Activated naive CD4-positive, alpha-beta T cell treated with anti-CD3 and anti-CD28 coated beads for 36 hours (primary cell): ENCODE measurements around the gene ALG11. TPM values are rescaled to one million over a fixed set of nuclear protein-coding genes. Genes with fewer than 3 reads are reported as not detected.
A peak's percentile ranks its signal among the peaks of the same experiment; 100 is the strongest.

Experiments used
- CTCF ChIA-PET: fragments of 350-600 bp; sonication (Branson Sonifier 250); formaldehyde crosslinking; loops from one replicate; lab custom pipeline; 2021; ENCODE audit warnings: antibody characterized with exemption; lab: Charles Lee
- DNase-seq: peaks from one replicate; pipeline ENCODE4 v3.0.0-alpha.2; 2020
- H3K27ac Mint-ChIP-seq: one replicate; pipeline ENCODE4 v1.8.0; 2021; ENCODE audit warnings: mild to moderate bottlenecking, mixed read lengths
- H3K27me3 Mint-ChIP-seq: one replicate; pipeline ENCODE4 v1.8.0; 2021; ENCODE audit warnings: low read depth, mixed read lengths
- H3K36me3 Mint-ChIP-seq: one replicate; pipeline ENCODE4 v1.8.0; 2021; ENCODE audit warnings: low read depth, mixed read lengths
- H3K4me1 Mint-ChIP-seq: one replicate; pipeline ENCODE4 v1.8.0; 2021; ENCODE audit warnings: low read depth, mixed read lengths
- H3K4me3 Mint-ChIP-seq: one replicate; pipeline ENCODE4 v1.8.0; 2021; ENCODE audit warnings: mild to moderate bottlenecking, moderate library complexity, mixed read lengths
- H3K9me3 Mint-ChIP-seq: one replicate; pipeline ENCODE4 v1.8.0; 2021; ENCODE audit warnings: mixed read lengths
- intact Hi-C: fragments of 100-400 bp; cut with micrococcal nuclease; formaldehyde crosslinking; loops from one replicate; pipeline ENCODE4 v1.15.1; 2023
- total RNA-seq, 2 experiments: library from RNA; stranded (reverse); gene quantifications; one replicate each; pipeline ENCODE4 v1.2.3, GENCODE V29; 2021

ALG11 gene
- total RNA-seq, 2 experiments from 2014 or later: 12.6 to 15.6 TPM

DNA sequence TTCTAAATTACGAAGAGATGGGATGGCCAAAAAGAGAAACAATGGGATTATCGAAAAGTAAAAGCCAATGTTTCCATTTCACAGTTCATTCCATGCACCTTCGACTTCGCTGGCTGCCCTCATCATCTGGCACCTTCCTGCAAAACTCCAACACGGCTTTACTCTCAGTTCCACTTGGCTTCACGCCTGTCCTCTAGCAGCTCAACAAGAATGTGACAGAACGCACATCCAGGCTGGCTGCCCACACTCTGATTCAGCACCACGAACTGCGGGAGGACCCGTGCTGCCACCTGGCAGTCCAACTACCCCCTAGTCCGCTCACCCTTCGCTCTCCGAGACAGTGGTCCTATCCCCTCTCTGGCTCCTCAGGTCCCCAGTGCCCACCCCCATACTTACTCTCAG lies 12.7 kb upstream of the ALG11 start:
- no peak for DNase-seq
- no peaks in the 10 kb centered on the region for H3K4me1 Mint-ChIP-seq
- H3K27ac Mint-ChIP-seq: no peak overlapping the region
- no peak overlapping the region for H3K4me3 Mint-ChIP-seq
- H3K27me3 Mint-ChIP-seq: no peaks in the 10 kb centered on the region
- H3K36me3 Mint-ChIP-seq: no peaks in the 10 kb centered on the region
- intact Hi-C loops: no loop called here
- CTCF ChIA-PET: interaction anchor here (1.0 to 8.1 kb wide), 5 partner anchors 8 to 128 kb away, joined by 3 to 55 read pairs (median 9); partner anchors contain the start of gene NEK5
- H3K9me3 Mint-ChIP-seq: no peaks in the 10 kb centered on the region

DNA sequence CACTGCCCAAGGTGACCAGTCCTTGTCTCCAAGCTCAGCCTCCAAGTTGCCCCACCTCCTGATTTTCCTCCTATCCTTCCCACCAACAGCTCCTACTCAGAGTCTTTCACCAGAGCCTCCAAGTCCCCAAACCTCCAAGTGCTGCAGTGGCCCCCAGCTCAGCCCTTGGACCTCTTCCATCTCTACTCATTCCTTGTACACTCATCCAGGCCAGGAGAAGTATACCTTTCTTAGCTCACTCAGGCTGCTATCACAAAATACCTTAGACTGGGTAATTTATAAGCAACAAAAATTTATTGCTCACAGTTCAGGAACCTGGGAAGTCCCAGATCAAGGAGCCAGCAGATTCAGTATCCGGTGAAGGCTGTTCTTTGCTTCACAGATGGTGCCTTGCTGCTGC lies 12.3 kb upstream of the ALG11 start:
- intact Hi-C loops: no loop called here
- DNase-seq: no peak
- no peaks in the 10 kb centered on the region for H3K4me1 Mint-ChIP-seq
- no peak overlapping the region for H3K4me3 Mint-ChIP-seq
- no peaks in the 10 kb centered on the region for H3K36me3 Mint-ChIP-seq
- CTCF ChIA-PET: interaction anchor here (1.0 to 8.1 kb wide), 5 partner anchors 8 to 127 kb away, joined by 3 to 55 read pairs (median 9); partner anchors contain the start of gene NEK5
- H3K9me3 Mint-ChIP-seq: no peaks in the 10 kb centered on the region
- no peak overlapping the region for H3K27ac Mint-ChIP-seq
- no peaks in the 10 kb centered on the region for H3K27me3 Mint-ChIP-seq

DNA sequence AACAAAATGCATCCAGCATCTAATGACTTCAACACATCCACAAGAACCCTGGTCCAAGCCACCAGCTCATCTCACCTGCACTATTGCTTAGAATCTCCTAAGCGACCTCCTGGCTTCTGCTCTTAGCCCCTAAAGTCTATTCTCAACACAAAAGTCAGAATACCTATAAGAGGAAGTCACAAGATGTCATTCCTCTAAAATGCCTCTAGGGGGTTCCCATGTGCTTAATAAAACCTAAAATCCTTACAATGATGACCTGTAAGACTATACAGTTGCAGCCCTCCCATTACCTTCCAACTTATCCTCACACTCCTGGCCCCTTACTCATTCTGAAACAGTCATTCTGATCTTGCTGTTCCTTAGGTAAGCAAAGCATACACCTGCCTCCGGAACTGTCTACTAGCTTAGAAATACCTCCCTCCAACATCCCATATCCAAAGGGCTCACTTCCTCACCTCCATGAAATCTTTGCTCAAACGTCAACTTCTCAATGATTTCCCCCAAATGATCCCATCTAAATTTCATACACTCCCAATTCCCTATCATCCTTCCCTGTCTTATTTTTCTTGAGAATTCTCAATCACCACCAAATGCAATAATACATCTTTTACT lies 11.0 kb upstream of the ALG11 start:
- CTCF ChIA-PET: interaction anchor here (0.6 to 8.1 kb wide), 9 partner anchors 9 to 343 kb away, joined by 3 to 55 read pairs (median 6); partner anchors contain the start of genes ALG11 and NEK5
- no peaks in the 10 kb centered on the region for H3K4me1 Mint-ChIP-seq
- no peaks in the 10 kb centered on the region for H3K9me3 Mint-ChIP-seq
- no peak overlapping the region for H3K27ac Mint-ChIP-seq
- no peaks in the 10 kb centered on the region for H3K36me3 Mint-ChIP-seq
- H3K4me3 Mint-ChIP-seq: no peak overlapping the region
- intact Hi-C loops: loop anchor here (1.0 kb wide), 2 partner anchors 126 to 449 kb away; partner anchors contain the start of gene VPS36
- no peak for DNase-seq
- no peaks in the 10 kb centered on the region for H3K27me3 Mint-ChIP-seq

DNA sequence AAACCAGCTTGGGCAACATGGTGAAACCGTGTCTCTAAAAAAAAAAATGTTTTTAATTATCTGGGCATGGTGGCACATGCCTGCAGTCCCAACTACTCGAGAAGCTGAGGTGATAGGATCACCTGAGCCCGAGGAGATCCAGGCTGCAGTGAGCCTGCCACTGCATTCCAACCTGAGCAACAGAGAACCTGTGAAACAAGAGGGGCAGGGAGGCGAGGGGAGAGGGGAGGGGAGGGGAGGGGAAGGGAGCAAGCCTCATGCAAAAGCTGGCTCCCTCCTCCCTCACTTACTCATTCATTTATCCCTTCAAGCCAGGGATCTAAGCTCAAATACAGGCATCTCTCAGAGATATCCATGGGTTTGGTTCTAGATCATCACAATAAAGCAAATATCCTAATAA lies 9.8 kb upstream of the ALG11 start:
- Mint-ChIP-seq H3K9me3 (no peaks in the 10 kb centered on the region), H3K4me1 (no peaks in the 10 kb centered on the region), H3K27me3 (peaks cover 3% of the 10 kb centered on the region), H3K4me3 (no peak overlapping the region), H3K27ac (no peak overlapping the region), H3K36me3 (no peaks in the 10 kb centered on the region)
- intact Hi-C loops: no loop called here
- CTCF ChIA-PET: interaction anchor here (0.6 to 8.1 kb wide), 5 partner anchors 10 to 124 kb away, joined by 3 to 55 read pairs (median 3); partner anchors contain the start of genes ALG11 and NEK5
- no peak for DNase-seq

DNA sequence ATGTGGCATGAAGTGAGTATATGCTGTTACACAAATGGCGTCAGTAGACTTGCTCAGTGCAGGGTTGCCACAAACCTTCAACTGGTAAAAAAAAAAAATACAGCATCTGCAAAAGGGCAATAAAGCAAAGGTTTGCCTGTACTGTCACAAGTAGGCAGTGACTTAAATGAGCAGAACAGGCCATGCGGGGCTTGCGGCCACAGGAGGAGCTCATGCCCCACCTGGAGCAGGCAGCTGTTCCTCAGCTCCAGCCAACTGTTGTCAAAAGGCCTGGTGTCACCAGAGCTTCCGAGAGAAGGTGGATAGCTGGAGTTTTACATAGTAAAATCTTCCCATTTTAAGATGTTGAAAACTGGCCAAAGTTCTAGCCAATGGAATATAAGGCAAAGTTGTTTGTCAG lies 8.7 kb upstream of the ALG11 start:
- CTCF ChIA-PET: interaction anchor here (0.5 to 8.1 kb wide), 3 partner anchors 63 to 138 kb away, joined by 3 to 55 read pairs (median 4); partner anchors contain the start of gene NEK5
- DNase-seq: no peak
- Mint-ChIP-seq H3K36me3 (no peaks in the 10 kb centered on the region), H3K4me1 (no peaks in the 10 kb centered on the region), H3K9me3 (no peaks in the 10 kb centered on the region), H3K4me3 (no peak overlapping the region), H3K27ac (no peak overlapping the region), H3K27me3 (peaks cover 3% of the 10 kb centered on the region)
- intact Hi-C loops: no loop called here

DNA sequence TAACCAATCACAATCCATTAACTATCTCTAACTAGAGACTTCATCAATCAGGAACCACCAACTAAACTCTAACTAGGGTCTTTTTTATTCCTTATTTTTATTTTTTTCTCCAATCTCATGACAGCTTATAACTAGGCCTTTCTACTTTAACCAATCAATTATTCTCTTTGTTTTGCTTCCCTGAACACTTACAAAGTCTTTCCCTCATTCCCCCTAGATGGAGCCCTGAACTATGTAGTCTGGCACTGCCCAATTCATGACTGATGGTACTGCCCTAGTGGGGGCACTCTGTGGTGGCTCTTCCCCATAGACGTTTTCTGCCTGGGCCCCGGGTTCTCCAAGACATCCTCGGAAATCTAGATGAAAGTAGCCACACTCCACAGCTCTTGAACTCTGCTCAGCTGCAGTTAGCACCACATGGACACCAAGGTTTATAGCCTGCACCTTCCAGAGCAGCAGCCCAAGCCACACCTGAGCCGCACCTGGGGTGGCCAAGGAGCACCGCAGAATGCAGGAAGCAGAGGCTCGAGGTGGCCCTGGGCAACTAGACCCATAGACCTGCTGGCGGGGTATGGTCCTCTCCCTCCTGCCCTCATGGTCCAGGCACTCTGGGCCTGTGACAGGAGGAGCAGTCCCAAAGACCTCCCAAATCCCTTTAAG lies 7.6 kb upstream of the ALG11 start:
- intact Hi-C loops: no loop called here
- CTCF ChIA-PET: interaction anchor here (8.1 kb wide), 1 partner anchor 122 kb away, joined by 55 read pairs; the partner anchor contains the start of gene NEK5
- DNase-seq: no peak
- Mint-ChIP-seq H3K4me3 (no peak overlapping the region), H3K36me3 (no peaks in the 10 kb centered on the region), H3K4me1 (no peaks in the 10 kb centered on the region), H3K27me3 (peaks cover 3% of the 10 kb centered on the region), H3K9me3 (no peaks in the 10 kb centered on the region), H3K27ac (no peak overlapping the region)

DNA sequence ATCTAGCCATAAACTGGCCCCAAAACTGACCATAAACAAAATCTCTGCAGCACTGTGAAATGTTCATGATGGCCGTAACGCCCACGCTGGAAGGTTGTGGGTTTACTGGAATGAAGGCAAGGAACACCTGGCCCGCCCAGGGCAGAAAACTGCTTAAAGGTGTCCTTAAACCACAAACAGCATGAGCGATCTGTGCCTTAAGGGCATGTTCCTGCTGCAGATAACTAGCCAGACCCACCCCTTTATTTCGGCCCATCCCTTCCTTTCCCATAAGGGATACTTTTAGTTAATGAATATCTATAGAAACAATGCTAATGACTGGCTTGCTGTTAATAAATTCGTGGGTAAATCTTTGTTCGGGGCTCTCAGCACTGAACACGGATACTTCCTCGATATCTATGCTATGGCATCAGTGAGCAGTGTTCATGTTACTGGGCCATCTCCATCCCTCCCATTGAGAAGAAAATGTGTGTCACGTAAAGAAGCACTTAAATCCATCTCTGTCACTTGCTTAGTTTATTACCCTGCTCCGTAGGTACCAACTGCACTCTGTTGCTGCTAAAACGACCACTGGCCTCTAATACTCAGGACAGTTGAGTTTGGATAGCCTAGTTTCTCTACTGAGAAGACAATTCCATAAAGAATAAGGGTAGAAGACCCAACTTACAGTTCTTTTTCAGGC lies 6.2 kb upstream of the ALG11 start:
- Mint-ChIP-seq H3K4me1 (peaks cover 4% of the 10 kb centered on the region), H3K27ac (no peak overlapping the region), H3K4me3 (no peak overlapping the region), H3K27me3 (peaks cover 9% of the 10 kb centered on the region), H3K36me3 (no peaks in the 10 kb centered on the region), H3K9me3 (no peaks in the 10 kb centered on the region)
- CTCF ChIA-PET: no interaction called here
- no peak for DNase-seq
- intact Hi-C loops: no loop called here

DNA sequence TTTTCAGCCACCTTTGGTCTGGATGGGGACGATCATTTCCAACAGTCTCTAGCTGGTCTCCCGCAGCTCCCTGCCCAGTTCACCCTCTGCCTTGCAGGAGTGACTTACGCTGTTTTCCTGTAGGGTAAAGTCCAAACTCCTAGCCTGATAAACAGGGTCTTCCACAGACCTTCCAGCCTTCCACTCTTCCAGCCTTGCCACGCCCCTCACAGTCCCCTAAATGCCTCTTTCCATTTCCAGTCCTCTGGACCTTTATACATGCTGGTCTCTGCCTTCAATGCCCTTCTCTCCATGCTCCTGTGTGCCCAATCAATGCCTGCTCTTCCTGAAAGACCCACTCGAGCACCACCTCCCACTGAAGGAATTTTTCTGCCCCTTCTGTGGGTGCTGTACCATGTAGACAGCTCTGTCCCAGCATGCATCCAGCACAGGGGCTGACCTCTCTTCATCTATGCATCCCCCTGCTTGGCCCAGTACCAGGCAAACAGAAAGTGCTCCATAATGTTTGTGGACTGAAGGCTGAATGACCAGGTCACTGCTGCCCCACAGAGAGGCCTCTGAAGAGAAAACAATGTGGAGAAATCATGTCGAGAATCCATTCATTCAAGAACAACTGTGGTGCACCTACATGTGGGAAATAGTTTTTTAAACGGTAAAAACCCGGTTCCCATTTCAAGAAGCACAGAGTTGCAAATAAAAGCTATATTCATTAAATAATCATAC lies 5.5 kb upstream of the ALG11 start:
- no peaks in the 10 kb centered on the region for H3K36me3 Mint-ChIP-seq
- H3K4me1 Mint-ChIP-seq: peaks cover 5% of the 10 kb centered on the region
- no peak overlapping the region for H3K27ac Mint-ChIP-seq
- no peak overlapping the region for H3K4me3 Mint-ChIP-seq
- CTCF ChIA-PET: interaction anchor here (0.7 kb wide), 1 partner anchor 132 kb away, joined by 3 read pairs; no protein-coding TSS in a partner anchor
- peaks cover 13% of the 10 kb centered on the region for H3K27me3 Mint-ChIP-seq
- DNase-seq: no peak
- intact Hi-C loops: no loop called here
- H3K9me3 Mint-ChIP-seq: no peaks in the 10 kb centered on the region

DNA sequence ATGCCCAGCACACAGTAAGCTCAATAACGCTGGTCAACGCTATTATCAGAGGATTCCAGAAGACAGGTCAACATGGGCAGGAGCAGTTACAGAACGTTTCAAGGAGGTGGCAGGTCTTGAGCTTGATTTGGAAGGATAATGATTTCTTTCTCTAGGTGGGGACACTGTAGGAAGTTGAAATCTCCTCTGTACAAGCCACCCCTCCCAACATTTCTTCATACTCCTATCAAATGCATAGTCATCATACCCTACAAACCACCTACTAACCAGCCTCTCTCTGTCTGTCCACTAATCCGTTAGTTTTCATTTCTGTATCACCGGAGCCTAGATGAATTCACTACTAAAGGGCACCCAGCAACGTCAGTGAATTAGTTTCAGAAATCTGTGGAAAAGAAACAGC lies 2.3 kb upstream of the ALG11 start:
- no peaks in the 10 kb centered on the region for H3K36me3 Mint-ChIP-seq
- H3K27me3 Mint-ChIP-seq: peaks cover 13% of the 10 kb centered on the region
- CTCF ChIA-PET: interaction anchor here (1.7 kb wide), 1 partner anchor 114 kb away, joined by 4 read pairs; no protein-coding TSS in a partner anchor
- H3K9me3 Mint-ChIP-seq: no peaks in the 10 kb centered on the region
- intact Hi-C loops: loop anchor here (5.0 kb wide), 2 partner anchors 113 to 642 kb away; partner anchors contain the start of gene SUGT1
- DNase-seq: no peak
- H3K4me3 Mint-ChIP-seq: no peak overlapping the region
- H3K27ac Mint-ChIP-seq: no peak overlapping the region
- H3K4me1 Mint-ChIP-seq: peaks cover 5% of the 10 kb centered on the region

DNA sequence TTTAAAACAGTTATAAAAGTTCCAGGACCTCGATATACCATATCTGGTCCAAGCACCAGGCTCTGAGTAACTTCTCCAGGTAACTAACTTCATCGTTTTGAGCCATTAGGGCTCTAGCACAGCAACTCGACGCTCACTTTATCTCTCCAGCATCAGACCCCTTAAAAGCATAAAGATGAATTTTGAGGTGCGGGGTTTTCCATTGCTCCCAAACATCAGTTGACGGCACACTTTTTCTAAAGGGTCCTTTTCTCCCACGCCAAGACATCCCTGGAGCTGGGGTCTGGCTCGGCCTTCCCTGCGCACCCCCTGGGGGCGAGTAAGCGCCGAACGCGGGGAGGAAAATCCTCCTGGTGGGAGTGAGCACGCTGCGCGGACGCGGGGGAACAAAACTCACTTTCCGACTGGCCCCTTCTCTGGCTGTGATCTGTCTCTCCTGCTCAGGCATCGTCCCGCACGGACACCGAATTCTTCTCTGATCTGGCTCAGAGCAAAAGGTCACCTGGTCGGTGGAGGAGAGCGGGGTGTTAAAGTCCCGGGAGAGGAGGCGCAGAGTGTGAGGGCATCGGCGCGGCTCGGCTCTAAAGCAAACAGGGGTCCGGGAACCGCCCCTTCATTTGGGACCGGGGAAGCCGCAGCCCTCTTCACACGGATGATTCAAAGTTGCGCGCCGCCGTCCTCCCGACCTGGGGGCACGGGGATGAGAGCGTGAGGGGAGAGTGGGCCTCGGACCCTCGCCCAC lies 1.1 kb upstream of the ALG11 start, which contains the start of gene ATP7B:
Gene ATP7B, minus strand, starts transcription at position 561 of the 742 bp plus-strand sequence. Its CDS starts 113 bp downstream, at position 448.
- intact Hi-C loops: loop anchor here (5.0 kb wide), 2 partner anchors 114 to 641 kb away; partner anchors contain the start of gene SUGT1

DNA sequence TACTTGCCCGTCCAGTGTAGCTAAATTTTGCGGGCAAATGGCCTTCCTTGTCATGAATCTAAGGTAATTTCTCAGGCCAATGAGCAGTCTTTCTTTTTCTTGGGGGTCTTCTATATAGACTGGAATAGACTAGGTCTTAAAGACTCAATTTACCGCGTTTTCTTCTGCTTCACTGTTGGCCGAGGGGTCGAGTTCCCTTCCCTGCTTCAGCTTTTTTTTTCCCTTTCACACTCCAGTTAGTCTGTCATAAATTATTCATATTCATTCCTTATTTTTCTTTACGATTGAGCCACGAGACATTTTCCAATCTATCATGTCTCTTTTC lies 276 bp downstream of the ALG11 start:
- peaks cover 10% of the 10 kb centered on the region for H3K27me3 Mint-ChIP-seq
- peaks cover 5% of the 10 kb centered on the region for H3K36me3 Mint-ChIP-seq
- CTCF ChIA-PET: interaction anchor here (0.9 to 2.4 kb wide), 6 partner anchors 10 to 439 kb away, joined by 3 to 13 read pairs (median 4); no protein-coding TSS in a partner anchor
- DNase-seq: no peak
- H3K27ac Mint-ChIP-seq: peak overlapping the region; percentile 85
- H3K9me3 Mint-ChIP-seq: no peaks in the 10 kb centered on the region
- H3K4me3 Mint-ChIP-seq: peak overlapping the region; percentile 98
- H3K4me1 Mint-ChIP-seq: peaks cover 16% of the 10 kb centered on the region
- intact Hi-C loops: loop anchor here (1.0 to 5.0 kb wide), 11 partner anchors 115 to 640 kb away; partner anchors contain the start of genes CKAP2, DHRS12, INTS6 and NEK5

More for the DNA sequence above, 1.1 kb upstream of the ALG11 start, which contains the start of gene ATP7B:
- CTCF ChIA-PET: interaction anchor here (1.0 to 2.4 kb wide), 2 partner anchors 117 to 149 kb away, joined by 3 to 13 read pairs; partner anchors contain the start of gene NEK3
- H3K27ac Mint-ChIP-seq: peak within 1 kb of the TSS; percentile 85
- H3K4me1 Mint-ChIP-seq: peaks cover 9% of the 10 kb centered on the region
- peak within 1 kb of the TSS; percentile 98 for H3K4me3 Mint-ChIP-seq
- DNase-seq: peak; percentile 25
- no peaks in the 10 kb centered on the region for H3K9me3 Mint-ChIP-seq
- peaks cover 5% of the 10 kb centered on the region for H3K36me3 Mint-ChIP-seq
- peaks cover 13% of the 10 kb centered on the region for H3K27me3 Mint-ChIP-seq
